ENCODE measurements around the gene PARD3. TPM values are rescaled to one million over a fixed set of nuclear protein-coding genes. Genes with fewer than 3 reads are reported as not detected.
"Not testable (repeated sequence)": the region's sequence is repeated elsewhere in the genome, so short reads cannot be mapped to it uniquely, and the experiment has no call there.

Gene PARD3
- total and polyA plus RNA-seq, 2 donors (not counting 1 experiment from before 2014, with no cell fraction given), result 24.0 to 46.4 TPM

- no peak overlapping the region for H3K4me2 ChIP-seq (ENCODE audit: extremely low read depth, insufficient read depth, low read length)
- H3K4me3 ChIP-seq (replicated peaks in 1 of 4; ENCODE audit: control extremely low read depth in 1 of 4, insufficient read depth in 1 of 4, low read depth in 3 of 4, low read length in 4 of 4), result no peak overlapping the region
- no peak overlapping the region for H3K9ac ChIP-seq (ENCODE audit: insufficient read depth, low read length)
- H3K27me3 ChIP-seq (ENCODE audit: control insufficient read depth, insufficient read depth, low read length), result no peaks in the 10 kb centered on the region
- H3K27ac ChIP-seq (ENCODE audit: insufficient read depth, low read length), result no peak overlapping the region
- H2AFZ ChIP-seq (ENCODE audit: low read length), result no peak overlapping the region
- TF ChIP-seq EZH2 (IDR thresholded peaks at IDR 0.05; ENCODE audit: low read length, missing control alignments) (no peak), CTCF (conservative IDR thresholded peaks at IDR 0.05 in 1 of 2, IDR thresholded peaks at IDR 0.05 in 1 of 2; ENCODE audit: low read depth in 1 of 2, low read length in 2 of 2) (no peak)
- no peaks in the 10 kb centered on the region for H3K36me3 ChIP-seq (ENCODE audit: control insufficient read depth, insufficient read depth, low read length)
- no peaks in the 10 kb centered on the region for H4K20me1 ChIP-seq (ENCODE audit: control insufficient read depth, extremely low read depth, insufficient read depth, low read length)
- H3K79me2 ChIP-seq (ENCODE audit: control insufficient read depth, insufficient read depth, low read length), result peaks cover 3% of the 10 kb centered on the region
- no peaks in the 10 kb centered on the region for H3K4me1 ChIP-seq (ENCODE audit: control insufficient read depth, extremely low read depth, insufficient read depth, low read length)
- no peak for DNase-seq (ENCODE audit: low read depth in 2 of 2)
- H3K9me3 ChIP-seq (ENCODE audit: control insufficient read depth, insufficient read depth, low read depth, low read length), result no peaks in the 10 kb centered on the region
Measured at GRCh38 chr10:34794835-34795234, 20.3 kb downstream of the PARD3 start.

DNA sequence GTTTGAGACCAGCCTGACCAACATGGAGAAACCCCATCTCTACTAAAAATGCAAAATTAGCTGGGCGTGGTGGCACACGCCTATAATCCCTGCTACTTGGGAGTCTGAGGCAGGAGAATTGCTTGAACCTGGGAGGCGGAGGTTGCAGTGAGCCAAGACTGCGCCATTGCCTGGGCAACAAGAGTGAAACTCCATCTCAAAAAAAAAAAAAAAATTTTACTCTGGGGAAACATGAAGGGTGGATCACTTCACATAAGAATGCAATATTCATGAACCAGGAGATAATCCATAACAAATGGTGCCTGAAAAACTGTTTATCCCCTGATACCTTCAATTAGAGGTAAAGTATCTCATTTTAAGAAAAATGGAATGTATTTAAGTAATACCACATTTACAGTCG, 21.5 kb downstream of the PARD3 start:
- not testable (repeated sequence) for H3K4me1 ChIP-seq (ENCODE audit: control insufficient read depth, extremely low read depth, insufficient read depth, low read length); H3K4me2 ChIP-seq (ENCODE audit: extremely low read depth, insufficient read depth, low read length); H3K9me3 ChIP-seq (ENCODE audit: control insufficient read depth, insufficient read depth, low read depth, low read length); DNase-seq (ENCODE audit: low read depth in 2 of 2); H3K27ac ChIP-seq (ENCODE audit: insufficient read depth, low read length); H3K4me3 ChIP-seq (replicated peaks in 1 of 4; ENCODE audit: control extremely low read depth in 1 of 4, insufficient read depth in 1 of 4, low read depth in 3 of 4, low read length in 4 of 4); H3K9ac ChIP-seq (ENCODE audit: insufficient read depth, low read length); H2AFZ ChIP-seq (ENCODE audit: low read length); H3K79me2 ChIP-seq (ENCODE audit: control insufficient read depth, insufficient read depth, low read length); H3K27me3 ChIP-seq (ENCODE audit: control insufficient read depth, insufficient read depth, low read length); H4K20me1 ChIP-seq (ENCODE audit: control insufficient read depth, extremely low read depth, insufficient read depth, low read length); H3K36me3 ChIP-seq (ENCODE audit: control insufficient read depth, insufficient read depth, low read length)

DNA sequence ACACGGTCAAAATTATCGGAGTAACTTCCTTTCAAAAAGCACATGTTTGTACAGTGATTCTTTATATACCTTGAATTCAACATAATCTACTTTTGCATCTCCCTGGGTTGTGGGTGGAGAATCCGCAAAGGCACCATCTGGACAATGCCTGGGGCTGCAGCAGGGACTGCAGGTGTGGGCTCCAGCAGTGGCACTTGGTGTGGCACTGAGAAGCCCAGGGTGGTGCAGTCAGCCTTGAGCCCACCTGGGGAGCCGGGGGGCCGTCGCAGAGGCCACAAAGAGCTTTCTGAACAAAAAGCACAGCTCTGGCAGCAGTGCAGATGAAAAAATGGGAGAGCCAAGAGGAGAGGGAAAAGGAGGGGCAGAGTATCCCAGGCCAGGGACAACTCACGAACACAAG, 22.2 kb downstream of the PARD3 start:
- no peak overlapping the region for H2AFZ ChIP-seq (ENCODE audit: low read length)
- no peak overlapping the region for H3K4me2 ChIP-seq (ENCODE audit: extremely low read depth, insufficient read depth, low read length)
- H3K9ac ChIP-seq (ENCODE audit: insufficient read depth, low read length), result no peak overlapping the region
- H3K36me3 ChIP-seq (ENCODE audit: control insufficient read depth, insufficient read depth, low read length), result no peaks in the 10 kb centered on the region
- H3K27ac ChIP-seq (ENCODE audit: insufficient read depth, low read length), result no peak overlapping the region
- DNase-seq (ENCODE audit: low read depth in 2 of 2), result no peak
- no peaks in the 10 kb centered on the region for H4K20me1 ChIP-seq (ENCODE audit: control insufficient read depth, extremely low read depth, insufficient read depth, low read length)
- no peaks in the 10 kb centered on the region for H3K27me3 ChIP-seq (ENCODE audit: control insufficient read depth, insufficient read depth, low read length)
- no peak overlapping the region for H3K4me3 ChIP-seq (replicated peaks in 1 of 4; ENCODE audit: control extremely low read depth in 1 of 4, insufficient read depth in 1 of 4, low read depth in 3 of 4, low read length in 4 of 4)
- H3K79me2 ChIP-seq (ENCODE audit: control insufficient read depth, insufficient read depth, low read length), result peaks cover 6% of the 10 kb centered on the region
- no peak for TF ChIP-seq CTCF (conservative IDR thresholded peaks at IDR 0.05 in 1 of 2, IDR thresholded peaks at IDR 0.05 in 1 of 2; ENCODE audit: low read depth in 1 of 2, low read length in 2 of 2)
- no peak for TF ChIP-seq EZH2 (IDR thresholded peaks at IDR 0.05; ENCODE audit: low read length, missing control alignments)
- no peaks in the 10 kb centered on the region for H3K4me1 ChIP-seq (ENCODE audit: control insufficient read depth, extremely low read depth, insufficient read depth, low read length)
- no peaks in the 10 kb centered on the region for H3K9me3 ChIP-seq (ENCODE audit: control insufficient read depth, insufficient read depth, low read depth, low read length)

Data from fibroblast of lung (primary cell).